HEK293 (cell line): ENCODE measurements around the gene CCDC201.
"Not testable (repeated sequence)": the region's sequence is repeated elsewhere in the genome, so short reads cannot be mapped to it uniquely, and the experiment has no call there.

Experiments used
- CTCF ChIP-seq: fragments of 450-650 bp; formaldehyde crosslinking; IDR thresholded peaks from 2 replicates; pipeline ENCODE4 v1.5.1; 2016; ENCODE audit warnings: missing biosample characterization, missing genetic modification characterization
- RBAK ChIP-seq: fragments of 450-650 bp; formaldehyde crosslinking; IDR thresholded peaks from 2 replicates; pipeline ENCODE4 v1.5.1; 2016; ENCODE audit warnings: missing biosample characterization, missing genetic modification characterization
- REPIN1 ChIP-seq: fragments of 450-650 bp; formaldehyde crosslinking; IDR thresholded peaks from 2 replicates; pipeline ENCODE4 v1.5.1; 2017; ENCODE audit warnings: missing biosample characterization, missing genetic modification characterization, low read depth
- TCF7L2 ChIP-seq: IDR thresholded peaks from 2 replicates; pipeline ENCODE4 v1.6.1; 2011; ENCODE audit warnings: low read depth, mild to moderate bottlenecking, inconsistent platforms, low read length, moderate library complexity, borderline replicate concordance
- ZNF157 ChIP-seq: fragments of 450-650 bp; formaldehyde crosslinking; IDR thresholded peaks from 2 replicates; pipeline ENCODE4 v1.5.1; 2016; ENCODE audit warnings: missing biosample characterization, missing genetic modification characterization
- ZNF2 ChIP-seq: fragments of 450-650 bp; formaldehyde crosslinking; IDR thresholded peaks from 2 replicates; pipeline ENCODE4 v1.5.1; 2016; ENCODE audit warnings: missing biosample characterization, missing genetic modification characterization
- ZNF24 ChIP-seq: fragments of 450-650 bp; formaldehyde crosslinking; IDR thresholded peaks from 2 replicates; pipeline ENCODE4 v1.5.1; 2016; ENCODE audit warnings: missing biosample characterization, missing genetic modification characterization
- ZNF274 ChIP-seq, 2 experiments: fragments of 200-500 bp in 1 of 2; fragments of 450-650 bp in 1 of 2; sonication (Bioruptor generic) in 1 of 2; formaldehyde crosslinking in 1 of 2; IDR thresholded peaks; 2 replicates each; pipeline versions ENCODE4 v1.5.1 to v1.6.1; 2014 to 2016; ENCODE audit warnings: borderline replicate concordance in 1 of 2, inconsistent platforms in 1 of 2, low read length in 1 of 2, missing biosample characterization in 1 of 2, missing genetic modification characterization in 1 of 2
- ZNF311 ChIP-seq: fragments of 450-650 bp; formaldehyde crosslinking; IDR thresholded peaks from 2 replicates; pipeline ENCODE4 v1.5.1; 2017; ENCODE audit warnings: missing biosample characterization, missing genetic modification characterization, borderline replicate concordance
- ZNF530 ChIP-seq: fragments of 450-650 bp; formaldehyde crosslinking; IDR thresholded peaks from 2 replicates; pipeline ENCODE4 v1.5.1; 2016; ENCODE audit warnings: low read depth, missing biosample characterization, missing genetic modification characterization
- ZNF580 ChIP-seq: fragments of 450-650 bp; formaldehyde crosslinking; IDR thresholded peaks from 2 replicates; pipeline ENCODE4 v1.5.1; 2016; ENCODE audit warnings: missing biosample characterization, missing genetic modification characterization
- ZNF701 ChIP-seq: fragments of 450-650 bp; formaldehyde crosslinking; IDR thresholded peaks from 2 replicates; pipeline ENCODE4 v1.5.1; 2016; ENCODE audit warnings: missing biosample characterization, missing genetic modification characterization
- ZNF747 ChIP-seq: fragments of 450-650 bp; formaldehyde crosslinking; IDR thresholded peaks from 2 replicates; pipeline ENCODE4 v1.5.1; 2016; ENCODE audit warnings: missing biosample characterization, missing genetic modification characterization

- not testable (repeated sequence) for TF ChIP-seq CTCF (tag by site-specific recombination); ZNF2 (tag by site-specific recombination); REPIN1 (tag by site-specific recombination); ZNF530 (tag by site-specific recombination); ZNF24 (tag by site-specific recombination); ZNF157 (tag by site-specific recombination); TCF7L2; ZNF701 (tag by site-specific recombination); ZNF274 (IDR thresholded peaks at IDR 0.05; ENCODE audit: low read length); ZNF274 (tag by site-specific recombination; IDR thresholded peaks at IDR 0.05; ENCODE audit: borderline replicate concordance); RBAK (tag by site-specific recombination); ZNF747 (tag by site-specific recombination); ZNF311 (tag by site-specific recombination); ZNF580 (tag by site-specific recombination)
Observed at GRCh38 chr7:45813771-45814170, 59.1 kb downstream of the CCDC201 start.
